Liver (tissue), 9 donors: ENCODE data around the gene UGT1A8. TPM values are rescaled to one million over a fixed set of nuclear protein-coding genes. Genes with fewer than 3 reads are reported as not detected.

Source experiments
- DNase-seq: peaks from one replicate; pipeline ENCODE4 v3.0.0-alpha.2; 2017; ENCODE audit warnings: low spot score
- H3K27ac ChIP-seq, 2 donors: one replicate each; pipeline ENCODE4 v1.7.0; 2013; ENCODE audit warnings: inconsistent platforms in 2 of 2, low read length in 2 of 2, control low read depth in 1 of 2, low read depth in 1 of 2, mild to moderate bottlenecking in 1 of 2
- H3K27me3 ChIP-seq, 4 donors: one replicate each; pipeline versions ENCODE4 v1.6.1 to v1.7.0; 2013; ENCODE audit warnings: low read length in 3 of 4, inconsistent platforms in 1 of 4, mild to moderate bottlenecking in 1 of 4, moderate library complexity in 1 of 4; ENCODE audit not compliant: control insufficient read depth in 4 of 4, insufficient read depth in 4 of 4
- H3K36me3 ChIP-seq, 4 donors: one replicate each; pipeline versions ENCODE4 v1.6.1 to v1.7.0; 2013; ENCODE audit warnings: low read length in 3 of 4, mild to moderate bottlenecking in 3 of 4, low read depth in 1 of 4, moderate library complexity in 1 of 4; ENCODE audit not compliant: control insufficient read depth in 4 of 4, insufficient read depth in 3 of 4
- H3K4me1 ChIP-seq, 4 donors: one replicate each; pipeline versions ENCODE4 v1.6.1 to v1.7.0; 2013; ENCODE audit warnings: low read length in 3 of 4, mild to moderate bottlenecking in 3 of 4, moderate library complexity in 1 of 4; ENCODE audit not compliant: control insufficient read depth in 4 of 4, insufficient read depth in 4 of 4
- H3K4me3 ChIP-seq, 3 donors: one replicate each; pipeline versions ENCODE4 v1.6.1 to v1.7.0; 2013; ENCODE audit warnings: low read length in 3 of 3, control low read depth in 1 of 3, low read depth in 1 of 3, mild to moderate bottlenecking in 1 of 3
- H3K9ac ChIP-seq, 2 donors: one replicate each; pipeline ENCODE4 v1.7.0; 2013; ENCODE audit warnings: low read length in 2 of 2, mild to moderate bottlenecking in 2 of 2, moderate library complexity in 2 of 2, control low read depth in 1 of 2, low read depth in 1 of 2
- H3K9me3 ChIP-seq, 4 donors: one replicate each; pipeline versions ENCODE4 v1.6.1 to v1.7.0; 2013; ENCODE audit warnings: low read length in 3 of 4; ENCODE audit not compliant: control insufficient read depth in 4 of 4
- FOXA1 ChIP-seq: IDR thresholded peaks from 2 replicates; pipeline ENCODE4 v1.6.1; 2016; ENCODE audit warnings: antibody characterized with exemption
- GABPA ChIP-seq, 2 donors: IDR thresholded peaks in 1 of 2; conservative IDR thresholded peaks in 1 of 2; 2 replicates each; pipeline ENCODE4 v1.6.1; 2016; ENCODE audit warnings: antibody characterized with exemption in 2 of 2, mild to moderate bottlenecking in 1 of 2, moderate library complexity in 1 of 2
- HNF4A ChIP-seq, 2 donors: conservative IDR thresholded peaks; 2 replicates each; pipeline ENCODE4 v1.6.1; 2016; ENCODE audit warnings: antibody characterized with exemption in 2 of 2, mild to moderate bottlenecking in 2 of 2
- JUND ChIP-seq, 2 donors: IDR thresholded peaks; 2 replicates each; pipeline ENCODE4 v1.6.1; 2016; ENCODE audit warnings: antibody characterized with exemption in 2 of 2
- NR2F2 ChIP-seq: IDR thresholded peaks from 2 replicates; pipeline ENCODE4 v1.6.1; 2016; ENCODE audit warnings: antibody characterized with exemption
- RAD21 ChIP-seq, 2 donors: IDR thresholded peaks; 2 replicates each; pipeline ENCODE4 v1.6.1; 2016; ENCODE audit warnings: antibody characterized with exemption in 2 of 2, mild to moderate bottlenecking in 2 of 2
- RXRA ChIP-seq, 2 donors: IDR thresholded peaks; 2 replicates each; pipeline ENCODE4 v1.6.1; 2017 to 2018; ENCODE audit warnings: antibody characterized with exemption in 2 of 2, mild to moderate bottlenecking in 1 of 2
- SP1 ChIP-seq: IDR thresholded peaks from 2 replicates; pipeline ENCODE4 v1.6.1; 2018; ENCODE audit warnings: antibody characterized with exemption, mild to moderate bottlenecking
- YY1 ChIP-seq: IDR thresholded peaks from 2 replicates; pipeline ENCODE4 v1.6.1; 2016; ENCODE audit warnings: antibody characterized with exemption, mild to moderate bottlenecking
- WGBS: extraction: QIAGEN DNeasy Blood & Tissue Kit; methylation state at CpG from one replicate; pipeline ENCODE4 v1.1.7; 2013; 5-methylcytosine and 5-hydroxymethylcytosine counted together
- polyA plus RNA-seq, 2 donors: library from polyadenylated mRNA; stranded (reverse) in 1 of 2; unstranded in 1 of 2; fragments of 200-250 nt in 1 of 2; fragments of >200 nt in 1 of 2; fragmentation: Nextera tagmentation in 1 of 2; extraction: Ambion mirVana in 1 of 2; gene quantifications; one replicate each; pipeline versions ENCODE4 v1.2.1 to v1.2.3, GENCODE V29; 2013 to 2015
- total RNA-seq, 2 donors: library from RNA; depleted of rRNA; stranded (reverse); fragments of >200 nt; gene quantifications; one replicate each; pipeline ENCODE4 v1.2.3, GENCODE V29; 2014
- TF ChIP-seq, protein P1 (sequence below): IDR thresholded peaks from 2 replicates; pipeline ENCODE4 v1.6.1; 2016; ENCODE audit warnings: antibody characterized with exemption
- TF ChIP-seq, protein P2 (sequence below): IDR thresholded peaks from 2 replicates; pipeline ENCODE4 v1.6.1; 2016; ENCODE audit warnings: antibody characterized with exemption
- TF ChIP-seq, protein P3 (sequence below): IDR thresholded peaks from 2 replicates; pipeline ENCODE4 v1.6.1; 2016; ENCODE audit warnings: antibody characterized with exemption, mild to moderate bottlenecking
- TF ChIP-seq, protein P4 (sequence below): fragments of 150-350 bp; IDR thresholded peaks from 2 replicates; pipeline ENCODE4 v1.5.1; 2017; ENCODE audit warnings: improper control_type of control experiment, low read depth, low read length; ENCODE audit not compliant: missing input control
- donor health status: healthy.
- donor health status: healthy.
- donor health status: healthy.
- donor health status: healthy.
- donor health status: healthy.

UGT1A8 gene
- total and polyA plus RNA-seq, 4 donors = 0.17 to 0.51 (median 0.48) TPM; not detected in 1

DNA sequence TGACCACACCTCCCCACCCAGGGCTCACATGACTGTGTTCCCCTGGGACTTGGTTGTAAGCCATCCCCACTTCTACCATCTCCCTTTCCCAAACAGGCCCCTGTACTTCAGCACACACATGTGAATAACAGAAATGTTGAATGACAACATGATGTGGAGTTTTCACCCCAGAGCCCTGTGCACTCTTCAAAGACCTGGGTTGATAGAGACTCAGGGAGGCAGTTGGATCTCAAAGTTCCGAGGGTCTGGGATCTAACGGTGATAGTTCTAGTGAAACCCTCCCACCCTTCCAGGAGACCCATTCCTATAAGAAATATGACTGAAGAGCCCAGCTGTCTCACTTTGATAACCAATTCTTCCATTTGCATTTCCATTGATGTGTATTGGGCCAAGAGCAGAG, 160.6 kb downstream of the UGT1A8 start, which contains the start of gene MROH2A:
Gene MROH2A (plus strand): TSS at position 301 of the 400 bp plus-strand sequence. CDS start 1,029 bp downstream, outside the sequence.
- Histone ChIP-seq H3K4me1 (no peaks in the 10 kb centered on the region), H3K27me3 (no peaks in the 10 kb centered on the region), H3K27ac (no peak within 1 kb of the TSS), H3K9ac (no peak within 1 kb of the TSS), H3K36me3 (peaks cover 0 to 3% (median 0%) of the 10 kb centered on the region in 4 donors), H3K9me3 (peaks cover 0 to 2% (median 0%) of the 10 kb centered on the region in 4 donors), H3K4me3 (no peak within 1 kb of the TSS)
- DNase-seq = no peak
- no peak for TF ChIP-seq JUND (IDR thresholded peaks at IDR 0.05)
- no peak for TF ChIP-seq RXRA (IDR thresholded peaks at IDR 0.05)
- no peak for TF ChIP-seq GABPA (IDR thresholded peaks at IDR 0.05 in 1 of 2, conservative IDR thresholded peaks at IDR 0.05 in 1 of 2)
- TF ChIP-seq SP1 = no peak
- no peak for TF ChIP-seq HNF4A (conservative IDR thresholded peaks at IDR 0.05)
- TF ChIP-seq, protein P1, sequence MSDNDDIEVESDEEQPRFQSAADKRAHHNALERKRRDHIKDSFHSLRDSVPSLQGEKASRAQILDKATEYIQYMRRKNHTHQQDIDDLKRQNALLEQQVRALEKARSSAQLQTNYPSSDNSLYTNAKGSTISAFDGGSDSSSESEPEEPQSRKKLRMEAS = no peak
- no peak for TF ChIP-seq RAD21 (IDR thresholded peaks at IDR 0.05)
- no peak for TF ChIP-seq FOXA1
- TF ChIP-seq, protein P2, sequence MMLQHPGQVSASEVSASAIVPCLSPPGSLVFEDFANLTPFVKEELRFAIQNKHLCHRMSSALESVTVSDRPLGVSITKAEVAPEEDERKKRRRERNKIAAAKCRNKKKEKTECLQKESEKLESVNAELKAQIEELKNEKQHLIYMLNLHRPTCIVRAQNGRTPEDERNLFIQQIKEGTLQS = no peak
- TF ChIP-seq, protein P3, sequence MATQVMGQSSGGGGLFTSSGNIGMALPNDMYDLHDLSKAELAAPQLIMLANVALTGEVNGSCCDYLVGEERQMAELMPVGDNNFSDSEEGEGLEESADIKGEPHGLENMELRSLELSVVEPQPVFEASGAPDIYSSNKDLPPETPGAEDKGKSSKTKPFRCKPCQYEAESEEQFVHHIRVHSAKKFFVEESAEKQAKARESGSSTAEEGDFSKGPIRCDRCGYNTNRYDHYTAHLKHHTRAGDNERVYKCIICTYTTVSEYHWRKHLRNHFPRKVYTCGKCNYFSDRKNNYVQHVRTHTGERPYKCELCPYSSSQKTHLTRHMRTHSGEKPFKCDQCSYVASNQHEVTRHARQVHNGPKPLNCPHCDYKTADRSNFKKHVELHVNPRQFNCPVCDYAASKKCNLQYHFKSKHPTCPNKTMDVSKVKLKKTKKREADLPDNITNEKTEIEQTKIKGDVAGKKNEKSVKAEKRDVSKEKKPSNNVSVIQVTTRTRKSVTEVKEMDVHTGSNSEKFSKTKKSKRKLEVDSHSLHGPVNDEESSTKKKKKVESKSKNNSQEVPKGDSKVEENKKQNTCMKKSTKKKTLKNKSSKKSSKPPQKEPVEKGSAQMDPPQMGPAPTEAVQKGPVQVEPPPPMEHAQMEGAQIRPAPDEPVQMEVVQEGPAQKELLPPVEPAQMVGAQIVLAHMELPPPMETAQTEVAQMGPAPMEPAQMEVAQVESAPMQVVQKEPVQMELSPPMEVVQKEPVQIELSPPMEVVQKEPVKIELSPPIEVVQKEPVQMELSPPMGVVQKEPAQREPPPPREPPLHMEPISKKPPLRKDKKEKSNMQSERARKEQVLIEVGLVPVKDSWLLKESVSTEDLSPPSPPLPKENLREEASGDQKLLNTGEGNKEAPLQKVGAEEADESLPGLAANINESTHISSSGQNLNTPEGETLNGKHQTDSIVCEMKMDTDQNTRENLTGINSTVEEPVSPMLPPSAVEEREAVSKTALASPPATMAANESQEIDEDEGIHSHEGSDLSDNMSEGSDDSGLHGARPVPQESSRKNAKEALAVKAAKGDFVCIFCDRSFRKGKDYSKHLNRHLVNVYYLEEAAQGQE = no peak
- TF ChIP-seq NR2F2 = no peak
- WGBS = 77% methylated on average over 2 of the region's 2 CpGs

DNA sequence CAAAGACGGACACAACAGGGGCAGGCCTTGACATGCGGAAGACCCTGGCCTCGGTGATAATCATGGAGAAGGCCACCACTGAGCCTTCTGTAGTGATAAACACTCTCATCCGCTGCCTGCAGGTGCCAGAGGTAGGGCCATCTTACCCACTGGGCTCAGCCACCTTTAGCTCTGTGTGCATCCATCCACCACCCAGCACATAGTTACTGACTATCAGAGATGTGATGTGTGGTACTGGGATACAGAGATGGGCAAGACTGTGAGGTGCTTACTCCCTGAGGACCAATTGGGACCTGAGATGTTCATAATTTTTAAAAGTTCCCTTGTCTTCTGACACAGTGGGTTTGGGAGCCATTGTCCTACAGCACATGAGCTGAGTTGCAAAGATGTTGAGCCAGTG, 162.3 kb downstream of the UGT1A8 start:
- no peaks in the 10 kb centered on the region for H3K36me3 ChIP-seq
- H3K4me1 ChIP-seq = no peaks in the 10 kb centered on the region
- no peak overlapping the region for H3K27ac ChIP-seq
- DNase-seq = no peak
- H3K9ac ChIP-seq = no peak overlapping the region
- no peak overlapping the region for H3K4me3 ChIP-seq
- peaks cover 0 to 2% (median 0%) of the 10 kb centered on the region in 4 donors for H3K9me3 ChIP-seq
- WGBS = 93% methylated on average over 4 of the region's 4 CpGs
- H3K27me3 ChIP-seq = no peaks in the 10 kb centered on the region
- no peak for TF ChIP-seq RAD21 (IDR thresholded peaks at IDR 0.05)
- no peak for TF ChIP-seq YY1
- TF ChIP-seq, protein P3 = no peak
- TF ChIP-seq NR2F2 = no peak
- TF ChIP-seq, protein P4, sequence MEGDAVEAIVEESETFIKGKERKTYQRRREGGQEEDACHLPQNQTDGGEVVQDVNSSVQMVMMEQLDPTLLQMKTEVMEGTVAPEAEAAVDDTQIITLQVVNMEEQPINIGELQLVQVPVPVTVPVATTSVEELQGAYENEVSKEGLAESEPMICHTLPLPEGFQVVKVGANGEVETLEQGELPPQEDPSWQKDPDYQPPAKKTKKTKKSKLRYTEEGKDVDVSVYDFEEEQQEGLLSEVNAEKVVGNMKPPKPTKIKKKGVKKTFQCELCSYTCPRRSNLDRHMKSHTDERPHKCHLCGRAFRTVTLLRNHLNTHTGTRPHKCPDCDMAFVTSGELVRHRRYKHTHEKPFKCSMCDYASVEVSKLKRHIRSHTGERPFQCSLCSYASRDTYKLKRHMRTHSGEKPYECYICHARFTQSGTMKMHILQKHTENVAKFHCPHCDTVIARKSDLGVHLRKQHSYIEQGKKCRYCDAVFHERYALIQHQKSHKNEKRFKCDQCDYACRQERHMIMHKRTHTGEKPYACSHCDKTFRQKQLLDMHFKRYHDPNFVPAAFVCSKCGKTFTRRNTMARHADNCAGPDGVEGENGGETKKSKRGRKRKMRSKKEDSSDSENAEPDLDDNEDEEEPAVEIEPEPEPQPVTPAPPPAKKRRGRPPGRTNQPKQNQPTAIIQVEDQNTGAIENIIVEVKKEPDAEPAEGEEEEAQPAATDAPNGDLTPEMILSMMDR = no peak
- TF ChIP-seq GABPA (IDR thresholded peaks at IDR 0.05 in 1 of 2, conservative IDR thresholded peaks at IDR 0.05 in 1 of 2) = no peak
